ENCODE results near the gene HDAC1.
"Not testable (repeated sequence)": the region's sequence is repeated elsewhere in the genome, so short reads cannot be mapped to it uniquely, and the experiment has no call there.

HDAC1 gene
- total RNA-seq = 30.4 to 80.4 (median 58.9) reads per million in 18 experiments

GRCh38 chr1:32291708-32292538 lies at the start of gene HDAC1:
Gene HDAC1 (plus strand): TSS chr1:32292083. CDS start chr1:32292170, 87 bp downstream.
- peak; percentile 97 to 98 for DNase-seq

- peak; percentile 38 to 51 for DNase-seq
Measured at GRCh38 chr1:32242341-32242851, 49.5 kb upstream of the HDAC1 start.

GRCh38 chr1:32246888-32247273 lies 45.0 kb upstream of the HDAC1 start, which contains the start of gene FAM167B:
Gene FAM167B (plus strand): TSS chr1:32247222. CDS start chr1:32247422, 200 bp downstream.
- no peak for DNase-seq

GRCh38 chr1:32247452-32247851 lies 44.4 kb upstream of the HDAC1 start:
- DNase-seq = no peak

- DNase-seq = peak; percentile 70 to 81
Measured at GRCh38 chr1:32247983-32248889, 43.6 kb upstream of the HDAC1 start.

GRCh38 chr1:32249831-32250525 lies 41.9 kb upstream of the HDAC1 start:
- no peak for DNase-seq

GRCh38 chr1:32250893-32251716 lies 40.8 kb upstream of the HDAC1 start, which contains the start of gene LCK:
Gene LCK (plus strand): TSS chr1:32251265. CDS start chr1:32274330, 23,065 bp downstream.
- no peak for DNase-seq

GRCh38 chr1:32255072-32256071 lies 36.5 kb upstream of the HDAC1 start:
- DNase-seq = no peak

- no peak for DNase-seq
Measured at GRCh38 chr1:32256473-32257226, 35.2 kb upstream of the HDAC1 start.

- DNase-seq = no peak
Measured at GRCh38 chr1:32257227-32257508, 34.7 kb upstream of the HDAC1 start.

- not testable (repeated sequence) for DNase-seq
Measured at GRCh38 chr1:32263236-32263593, 28.7 kb upstream of the HDAC1 start.

- no peak for DNase-seq
Measured at GRCh38 chr1:32263744-32264143, 28.1 kb upstream of the HDAC1 start.

GRCh38 chr1:32265846-32266245 lies 26.0 kb upstream of the HDAC1 start:
- DNase-seq = no peak

- DNase-seq = no peak
Measured at GRCh38 chr1:32266921-32267591, 24.8 kb upstream of the HDAC1 start.

GRCh38 chr1:32269744-32270143 lies 22.1 kb upstream of the HDAC1 start:
- DNase-seq = no peak

GRCh38 chr1:32272557-32273390 lies 19.1 kb upstream of the HDAC1 start:
- DNase-seq = no peak

GRCh38 chr1:32273391-32274208 lies 18.3 kb upstream of the HDAC1 start:
- no peak for DNase-seq
